Measurements from ENCODE around the gene ANKRD28.

ANKRD28 gene

GRCh38 chr3:15660055-15660935, 137.5 kb downstream of the ANKRD28 start:
- no peak for DNase-seq

GRCh38 chr3:15659254-15659975, 138.4 kb downstream of the ANKRD28 start:
- DNase-seq, result no peak

GRCh38 chr3:15657016-15657415, 140.8 kb downstream of the ANKRD28 start:
- DNase-seq, result no peak

- DNase-seq, result no peak
These were observed 141.4 kb downstream of the ANKRD28 start for GRCh38 chr3:15656342-15656741.

- DNase-seq, result no peak
These were observed 142.9 kb downstream of the ANKRD28 start for GRCh38 chr3:15654891-15655290.

GRCh38 chr3:15654127-15654526, 143.7 kb downstream of the ANKRD28 start:
- DNase-seq, result no peak

- no peak for DNase-seq
These were observed 144.5 kb downstream of the ANKRD28 start for GRCh38 chr3:15653321-15653720.

- DNase-seq, result no peak
These were observed 146.4 kb downstream of the ANKRD28 start for GRCh38 chr3:15651396-15651795.

GRCh38 chr3:15649858-15650257, 147.9 kb downstream of the ANKRD28 start:
- DNase-seq, result no peak

- DNase-seq, result no peak
These were observed 148.4 kb downstream of the ANKRD28 start for GRCh38 chr3:15649341-15649740.

- no peak for DNase-seq
These were observed 150.1 kb downstream of the ANKRD28 start for GRCh38 chr3:15647611-15648167.

GRCh38 chr3:15646851-15647511, 150.8 kb downstream of the ANKRD28 start:
- no peak for DNase-seq

- DNase-seq, result no peak
These were observed 151.9 kb downstream of the ANKRD28 start for GRCh38 chr3:15645740-15646501.

GRCh38 chr3:15645246-15645645, 152.5 kb downstream of the ANKRD28 start:
- DNase-seq, result no peak

GRCh38 chr3:15638891-15639262, 158.9 kb downstream of the ANKRD28 start:
- DNase-seq, result no peak

- DNase-seq, result no peak
These were observed 159.4 kb downstream of the ANKRD28 start for GRCh38 chr3:15638193-15638890.

GRCh38 chr3:15637131-15637951, 160.4 kb downstream of the ANKRD28 start:
- DNase-seq, result peak; percentile 30

- DNase-seq, result no peak
These were observed 161.6 kb downstream of the ANKRD28 start for GRCh38 chr3:15636028-15636709.

- DNase-seq, result no peak
These were observed 162.6 kb downstream of the ANKRD28 start for GRCh38 chr3:15635121-15635661.

GRCh38 chr3:15634671-15635070, 163.1 kb downstream of the ANKRD28 start:
- no peak for DNase-seq

All from NCI-H345 (cell line).